Measurements from ENCODE around the gene HCN1. TPM values are rescaled to one million over a fixed set of nuclear protein-coding genes. Genes with fewer than 3 reads are reported as not detected.
A peak's percentile ranks its signal among the peaks of the same experiment; 100 is the strongest.
"Not testable (repeated sequence)": the region's sequence is repeated elsewhere in the genome, so short reads cannot be mapped to it uniquely, and the experiment has no call there.

Gene HCN1
- total RNA-seq, 1 donor from 2014 or later = 0.59 TPM

GRCh38 chr5:45617859-45618416, 78.2 kb downstream of the HCN1 start:
- no peak for DNase-seq

- DNase-seq = no peak
Observed at GRCh38 chr5:45609661-45610060, 86.5 kb downstream of the HCN1 start.

GRCh38 chr5:45604092-45604491, 92.1 kb downstream of the HCN1 start:
- DNase-seq = no peak

GRCh38 chr5:45601424-45601823, 94.8 kb downstream of the HCN1 start:
- DNase-seq = no peak

- DNase-seq = no peak
Observed at GRCh38 chr5:45596320-45596719, 99.9 kb downstream of the HCN1 start.

GRCh38 chr5:45586001-45586400, 110.2 kb downstream of the HCN1 start:
- DNase-seq = not testable (repeated sequence)

GRCh38 chr5:45578270-45578669, 117.9 kb downstream of the HCN1 start:
- no peak for DNase-seq

GRCh38 chr5:45568813-45569212, 127.4 kb downstream of the HCN1 start:
- no peak for DNase-seq

- DNase-seq = no peak
Observed at GRCh38 chr5:45542421-45542820, 153.8 kb downstream of the HCN1 start.

GRCh38 chr5:45533663-45534062, 162.5 kb downstream of the HCN1 start:
- no peak for DNase-seq

GRCh38 chr5:45532826-45533624, 163.2 kb downstream of the HCN1 start:
- no peak for DNase-seq

- DNase-seq = no peak
Observed at GRCh38 chr5:45521067-45521466, 175.1 kb downstream of the HCN1 start.

- no peak for DNase-seq
Observed at GRCh38 chr5:45512521-45512920, 183.7 kb downstream of the HCN1 start.

- DNase-seq = no peak
Observed at GRCh38 chr5:45509371-45509770, 186.8 kb downstream of the HCN1 start.

- no peak for DNase-seq
Observed at GRCh38 chr5:45508135-45508534, 188.0 kb downstream of the HCN1 start.

- peak; percentile 1 for DNase-seq
Observed at GRCh38 chr5:45507178-45507577, 189.0 kb downstream of the HCN1 start.

GRCh38 chr5:45499006-45499405, 197.2 kb downstream of the HCN1 start:
- DNase-seq = not testable (repeated sequence)

- no peak for DNase-seq
Observed at GRCh38 chr5:45491368-45491767, 204.8 kb downstream of the HCN1 start.

- DNase-seq = no peak
Observed at GRCh38 chr5:45484781-45485180, 211.4 kb downstream of the HCN1 start.

GRCh38 chr5:45454114-45454513, 242.1 kb downstream of the HCN1 start:
- no peak for DNase-seq

- not testable (repeated sequence) for DNase-seq
Observed at GRCh38 chr5:45444856-45445255, 251.3 kb downstream of the HCN1 start.

- no peak for DNase-seq
Observed at GRCh38 chr5:45440466-45440865, 255.7 kb downstream of the HCN1 start.

GRCh38 chr5:45437752-45438151, 258.4 kb downstream of the HCN1 start:
- DNase-seq = no peak
